Measurements from ENCODE around the gene GCN1. TPM values are rescaled to one million over a fixed set of nuclear protein-coding genes. Genes with fewer than 3 reads are reported as not detected.

The GCN1 gene
- 62.6 TPM for total RNA-seq

- H3K27ac ChIP-seq, result peak within 1 kb of the TSS; percentile 74
- peaks cover 56% of the 10 kb centered on the region for H3K4me1 ChIP-seq
- peak in 1 of 3 experiments; percentile 11 for TF ChIP-seq CTCF (IDR thresholded peaks at IDR 0.05)
- peak in 1 of 2 donors; percentile 70 for TF ChIP-seq POLR2AphosphoS5 (IDR thresholded peaks at IDR 0.05; ENCODE audit: insufficient read depth in 1 of 2, low read depth in 1 of 2)
- TF ChIP-seq POLR2A (IDR thresholded peaks at IDR 0.05), result peak in 1 of 2 donors; percentile 42
- H3K4me3 ChIP-seq, result peak within 1 kb of the TSS; percentile 79 to 82
- peaks cover 0 to 32% of the 10 kb centered on the region in 2 donors for H3K36me3 ChIP-seq
- no peak for DNase-seq (ENCODE audit: extremely low spot score in 2 of 2)
- no peaks in the 10 kb centered on the region for H3K9me3 ChIP-seq
- H3K27me3 ChIP-seq, result no peaks in the 10 kb centered on the region
- intact Hi-C loops (cut with DNase I), result no loop called here
Measured at GRCh38 chr12:120194534-120195395, at the start of gene GCN1. Gene GCN1, minus strand, starts transcription at chr12:120194715. Its CDS starts 18 bp downstream, at chr12:120194697.

GRCh38 chr12:120242971-120243699, 48.6 kb upstream of the GCN1 start:
- intact Hi-C loops (cut with DNase I), result no loop called here
- no peaks in the 10 kb centered on the region for H3K9me3 ChIP-seq
- H3K4me3 ChIP-seq, result no peak overlapping the region
- peaks cover 79% of the 10 kb centered on the region for H3K4me1 ChIP-seq
- DNase-seq (ENCODE audit: extremely low spot score in 2 of 2), result no peak
- H3K36me3 ChIP-seq, result no peaks in the 10 kb centered on the region
- no peak overlapping the region for H3K27ac ChIP-seq
- TF ChIP-seq POLR2AphosphoS5 (IDR thresholded peaks at IDR 0.05; ENCODE audit: insufficient read depth in 1 of 2, low read depth in 1 of 2), result no peak
- no peak for TF ChIP-seq CTCF (IDR thresholded peaks at IDR 0.05)
- no peak for TF ChIP-seq POLR2A (IDR thresholded peaks at IDR 0.05)
- no peaks in the 10 kb centered on the region for H3K27me3 ChIP-seq

GRCh38 chr12:120242275-120242799, 47.8 kb upstream of the GCN1 start:
- H3K27me3 ChIP-seq, result no peaks in the 10 kb centered on the region
- peaks cover 79% of the 10 kb centered on the region for H3K4me1 ChIP-seq
- TF ChIP-seq POLR2A (IDR thresholded peaks at IDR 0.05), result no peak
- no peak for TF ChIP-seq CTCF (IDR thresholded peaks at IDR 0.05)
- no peak for TF ChIP-seq POLR2AphosphoS5 (IDR thresholded peaks at IDR 0.05; ENCODE audit: insufficient read depth in 1 of 2, low read depth in 1 of 2)
- H3K36me3 ChIP-seq, result no peaks in the 10 kb centered on the region
- intact Hi-C loops (cut with DNase I), result no loop called here
- no peak overlapping the region for H3K27ac ChIP-seq
- no peaks in the 10 kb centered on the region for H3K9me3 ChIP-seq
- H3K4me3 ChIP-seq, result no peak overlapping the region
- no peak for DNase-seq (ENCODE audit: extremely low spot score in 2 of 2)

GRCh38 chr12:120241561-120242274, 47.2 kb upstream of the GCN1 start:
- Histone ChIP-seq H3K27ac (peak overlapping the region; percentile 9), H3K9me3 (no peaks in the 10 kb centered on the region), H3K27me3 (no peaks in the 10 kb centered on the region), H3K4me3 (no peak overlapping the region), H3K36me3 (no peaks in the 10 kb centered on the region), H3K4me1 (peaks cover 82% of the 10 kb centered on the region)
- TF ChIP-seq POLR2A (IDR thresholded peaks at IDR 0.05), result no peak
- TF ChIP-seq POLR2AphosphoS5 (IDR thresholded peaks at IDR 0.05; ENCODE audit: insufficient read depth in 1 of 2, low read depth in 1 of 2), result no peak
- TF ChIP-seq CTCF (IDR thresholded peaks at IDR 0.05), result no peak
- intact Hi-C loops (cut with DNase I), result no loop called here
- no peak for DNase-seq (ENCODE audit: extremely low spot score in 2 of 2)
